ENCODE data around the gene ZNF808.

DNA sequence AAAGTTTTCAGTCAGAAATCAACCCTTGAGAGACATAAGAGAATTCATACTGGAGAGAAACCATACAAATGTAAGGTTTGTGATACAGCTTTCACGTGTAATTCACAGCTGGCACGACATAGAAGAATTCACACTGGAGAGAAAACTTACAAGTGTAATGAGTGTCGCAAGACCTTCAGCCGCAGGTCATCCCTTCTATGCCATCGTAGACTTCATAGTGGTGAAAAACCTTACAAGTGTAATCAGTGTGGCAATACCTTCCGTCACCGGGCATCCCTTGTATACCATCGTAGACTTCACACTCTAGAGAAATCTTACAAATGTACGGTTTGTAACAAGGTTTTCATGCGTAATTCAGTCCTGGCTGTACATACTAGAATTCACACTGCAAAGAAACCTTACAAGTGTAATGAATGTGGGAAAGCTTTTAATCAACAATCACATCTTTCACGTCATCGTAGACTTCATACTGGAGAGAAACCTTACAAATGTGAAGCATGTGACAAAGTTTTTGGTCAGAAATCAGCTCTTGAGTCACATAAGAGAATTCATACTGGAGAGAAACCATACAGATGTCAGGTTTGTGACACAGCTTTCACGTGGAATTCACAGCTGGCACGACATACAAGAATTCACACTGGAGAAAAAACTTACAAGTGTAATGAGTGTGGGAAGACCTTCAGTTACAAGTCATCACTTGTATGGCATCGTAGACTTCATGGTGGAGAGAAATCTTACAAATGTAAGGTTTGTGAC is 26.9 kb downstream of the ZNF808 start:
- TF ChIP-seq, protein P1, sequence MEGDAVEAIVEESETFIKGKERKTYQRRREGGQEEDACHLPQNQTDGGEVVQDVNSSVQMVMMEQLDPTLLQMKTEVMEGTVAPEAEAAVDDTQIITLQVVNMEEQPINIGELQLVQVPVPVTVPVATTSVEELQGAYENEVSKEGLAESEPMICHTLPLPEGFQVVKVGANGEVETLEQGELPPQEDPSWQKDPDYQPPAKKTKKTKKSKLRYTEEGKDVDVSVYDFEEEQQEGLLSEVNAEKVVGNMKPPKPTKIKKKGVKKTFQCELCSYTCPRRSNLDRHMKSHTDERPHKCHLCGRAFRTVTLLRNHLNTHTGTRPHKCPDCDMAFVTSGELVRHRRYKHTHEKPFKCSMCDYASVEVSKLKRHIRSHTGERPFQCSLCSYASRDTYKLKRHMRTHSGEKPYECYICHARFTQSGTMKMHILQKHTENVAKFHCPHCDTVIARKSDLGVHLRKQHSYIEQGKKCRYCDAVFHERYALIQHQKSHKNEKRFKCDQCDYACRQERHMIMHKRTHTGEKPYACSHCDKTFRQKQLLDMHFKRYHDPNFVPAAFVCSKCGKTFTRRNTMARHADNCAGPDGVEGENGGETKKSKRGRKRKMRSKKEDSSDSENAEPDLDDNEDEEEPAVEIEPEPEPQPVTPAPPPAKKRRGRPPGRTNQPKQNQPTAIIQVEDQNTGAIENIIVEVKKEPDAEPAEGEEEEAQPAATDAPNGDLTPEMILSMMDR (IDR thresholded peaks at IDR 0.05) = no peak
- TF ChIP-seq POLR2A (IDR thresholded peaks at IDR 0.05) = no peak

Data from right lobe of liver (tissue), 4 donors.